ENCODE results near the gene EFL1. TPM values are rescaled to one million over a fixed set of nuclear protein-coding genes. Genes with fewer than 3 reads are reported as not detected.

The EFL1 gene
- total and polyA plus RNA-seq, 2 of the 8 experiments (the other 6 are each of a cell fraction or from before 2014, with no cell fraction given) = 10.8 to 31.5 TPM

GRCh38 chr15:82134461-82134860 lies 128.1 kb downstream of the EFL1 start:
- H4K20me1 ChIP-seq (replicated peaks in 1 of 2; ENCODE audit: control insufficient read depth in 1 of 2, insufficient read depth in 2 of 2, low read length in 2 of 2) = no peaks in the 10 kb centered on the region
- no peaks in the 10 kb centered on the region for H3K79me1 ChIP-seq (ENCODE audit: low read depth, low read length)
- ChIA-PET CTCF (ENCODE audit: partially characterized antibody) (interaction anchor here (0.8 to 4.0 kb wide), 9 partner anchors 7 to 724 kb away, joined by 3 to 12 read pairs (median 5); no protein-coding TSS in a partner anchor), POLR2A (ENCODE audit: partially characterized antibody) (interaction anchor here (0.6 to 0.9 kb wide), 3 partner anchors 14 to 60 kb away, joined by 3 read pairs; no protein-coding TSS in a partner anchor)
- no peak overlapping the region for H2BK20ac ChIP-seq (ENCODE audit: low read length)
- DNase-seq (ENCODE audit: low read depth in 1 of 2, low spot score in 2 of 2) = no peak
- H3K27me3 ChIP-seq (replicated peaks in 1 of 4; ENCODE audit: control insufficient read depth in 3 of 4, extremely low read depth in 1 of 4, insufficient read depth in 3 of 4, low read length in 3 of 4) = no peaks in the 10 kb centered on the region
- no peak overlapping the region for H4K91ac ChIP-seq (replicated peaks; ENCODE audit: insufficient read length, low read length)
- FAIRE-seq = no peak
- H3K4me3 ChIP-seq (ENCODE audit: extremely low read depth in 1 of 4, insufficient read depth in 2 of 4, low read depth in 3 of 4, low read length in 4 of 4) = no peak overlapping the region
- H3K4me2 ChIP-seq (ENCODE audit: insufficient read depth in 1 of 2, low read depth in 2 of 2, low read length in 2 of 2) = no peak overlapping the region
- H3K27ac ChIP-seq (ENCODE audit: low read depth, low read length) = no peak overlapping the region
- H2BK12ac ChIP-seq (ENCODE audit: low read depth, low read length) = no peak overlapping the region
- no peak overlapping the region for H2BK15ac ChIP-seq (ENCODE audit: low read length)
- H3K36me3 ChIP-seq (ENCODE audit: control insufficient read depth in 2 of 4, insufficient read depth in 4 of 4, low read length in 3 of 4) = peaks cover 0 to 13% (median 11%) of the 10 kb centered on the region in 4 experiments; a peak in 5 of 8 replicates
- H3K56ac ChIP-seq (replicated peaks; ENCODE audit: insufficient read length, low read depth, low read length) = no peak overlapping the region
- H3K79me2 ChIP-seq (ENCODE audit: control insufficient read depth in 1 of 2, insufficient read depth in 2 of 2, low read length in 2 of 2) = no peaks in the 10 kb centered on the region
- no peak overlapping the region for H2BK5ac ChIP-seq (ENCODE audit: low read depth, low read length)
- no peak overlapping the region for H4K5ac ChIP-seq (ENCODE audit: insufficient read length, low read depth, low read length)
- no peaks in the 10 kb centered on the region for H3K23me2 ChIP-seq (ENCODE audit: low read depth, low read length)
- WGBS, 2 experiments (ENCODE audit: extremely low coverage in 1 of 2, insufficient coverage in 1 of 2, insufficient read length in 1 of 2, insufficient replicate concordance in 2 of 2, low coverage in 1 of 2, low lambda C conversion rate in 2 of 2, missing lambda C conversion rate in 1 of 2) = 88% methylated on average over 3 of the region's 3 CpGs; no CpG with 5 or more reads in 1 of the 2 experiments
- H3K9ac ChIP-seq (replicated peaks in 1 of 4; ENCODE audit: extremely low read depth in 1 of 4, low read depth in 3 of 4, low read length in 3 of 4) = no peak overlapping the region
- H2AFZ ChIP-seq (ENCODE audit: low read length) = no peak overlapping the region
- no peaks in the 10 kb centered on the region for H3K9me3 ChIP-seq (ENCODE audit: insufficient read depth in 2 of 2, low read depth in 1 of 2, low read length in 1 of 2)
- no peak overlapping the region for H3K23ac ChIP-seq (ENCODE audit: insufficient read length)
- no peak overlapping the region for H4K8ac ChIP-seq (ENCODE audit: extremely low read depth, insufficient read depth, low read length)
- H3K4me1 ChIP-seq (replicated peaks in 1 of 4; ENCODE audit: control insufficient read depth in 3 of 4, insufficient read depth in 4 of 4, low read length in 3 of 4) = no peaks in the 10 kb centered on the region
- no peak overlapping the region for H3K14ac ChIP-seq (ENCODE audit: insufficient read length)
- H3K18ac ChIP-seq (ENCODE audit: extremely low read depth, low read length) = no peak overlapping the region
- no peak overlapping the region for H2BK120ac ChIP-seq (replicated peaks; ENCODE audit: low read depth, low read length)
- H3K4ac ChIP-seq (replicated peaks; ENCODE audit: insufficient read length, low read depth, low read length) = no peak overlapping the region
- H2AK5ac ChIP-seq (ENCODE audit: low read depth, low read length) = no peak overlapping the region
- TF ChIP-seq PHF8 (conservative IDR thresholded peaks at IDR 0.05; ENCODE audit: low read depth, low read length) (no peak), BCL11A (IDR thresholded peaks at IDR 0.05; ENCODE audit: low read depth in 2 of 2, low read length in 2 of 2) (no peak), RBBP5 (IDR thresholded peaks at IDR 0.05; ENCODE audit: borderline replicate concordance, low read depth, low read length) (no peak), CTBP2 (IDR thresholded peaks at IDR 0.05; ENCODE audit: borderline replicate concordance, insufficient read depth, insufficient read length, low read length) (no peak), KDM4A (IDR thresholded peaks at IDR 0.05; ENCODE audit: low read depth, low read length, severe bottlenecking) (no peak), TAF1 (IDR thresholded peaks at IDR 0.05; ENCODE audit: low read depth, low read length) (no peak)
